IPS DF 19.7 (cell line): ENCODE measurements around the gene TP53I3.
"Not testable (repeated sequence)": the region's sequence is repeated elsewhere in the genome, so short reads cannot be mapped to it uniquely, and the experiment has no call there.

ENCODE experiments used
- DNase-seq: peaks from one replicate; pipeline ENCODE4 v3.0.0-alpha.2; 2013; ENCODE audit warnings: low read depth, low spot score

TP53I3 gene

GRCh38 chr2:24084386-24085199, at the start of gene TP53I3:
Gene TP53I3, minus strand, starts transcription at chr2:24084834. Its CDS starts 508 bp downstream, at chr2:24084326.
- DNase-seq = no peak

- DNase-seq = no peak
Measured at GRCh38 chr2:24132543-24132942, 47.9 kb upstream of the TP53I3 start.

GRCh38 chr2:24125956-24126355, 41.3 kb upstream of the TP53I3 start:
- DNase-seq = no peak

GRCh38 chr2:24123922-24124580, 39.4 kb upstream of the TP53I3 start:
- no peak for DNase-seq

GRCh38 chr2:24123195-24123921, 38.7 kb upstream of the TP53I3 start, which contains the start of the genes FAM228B and PFN4:
Gene FAM228B, plus strand, starts transcription at chr2:24123469. Its CDS starts 893 bp downstream, at chr2:24124362.
Gene PFN4, minus strand, starts transcription at chr2:24123334. Its CDS starts 799 bp downstream, at chr2:24122535.
- no peak for DNase-seq

GRCh38 chr2:24122366-24123194, 37.9 kb upstream of the TP53I3 start:
- DNase-seq = no peak

GRCh38 chr2:24121469-24121868, 36.8 kb upstream of the TP53I3 start:
- DNase-seq = no peak

- no peak for DNase-seq
Measured at GRCh38 chr2:24121066-24121465, 36.4 kb upstream of the TP53I3 start.

GRCh38 chr2:24117902-24118301, 33.3 kb upstream of the TP53I3 start:
- no peak for DNase-seq

GRCh38 chr2:24115057-24115456, 30.4 kb upstream of the TP53I3 start:
- no peak for DNase-seq

- DNase-seq = no peak
Measured at GRCh38 chr2:24111407-24111901, 26.8 kb upstream of the TP53I3 start.

- no peak for DNase-seq
Measured at GRCh38 chr2:24110660-24111303, 26.1 kb upstream of the TP53I3 start.

- not testable (repeated sequence) for DNase-seq
Measured at GRCh38 chr2:24109431-24109830, 24.8 kb upstream of the TP53I3 start.

- DNase-seq = no peak
Measured at GRCh38 chr2:24107336-24107735, 22.7 kb upstream of the TP53I3 start.

- DNase-seq = no peak
Measured at GRCh38 chr2:24106786-24107185, 22.2 kb upstream of the TP53I3 start.

- no peak for DNase-seq
Measured at GRCh38 chr2:24105816-24106215, 21.2 kb upstream of the TP53I3 start.

GRCh38 chr2:24104906-24105305, 20.3 kb upstream of the TP53I3 start:
- no peak for DNase-seq

GRCh38 chr2:24104110-24104650, 19.5 kb upstream of the TP53I3 start:
- no peak for DNase-seq

- no peak for DNase-seq
Measured at GRCh38 chr2:24102677-24103076, 18.0 kb upstream of the TP53I3 start.

- no peak for DNase-seq
Measured at GRCh38 chr2:24101992-24102391, 17.4 kb upstream of the TP53I3 start.
